ENCODE results near the gene RIOK3. TPM values are rescaled to one million over a fixed set of nuclear protein-coding genes. Genes with fewer than 3 reads are reported as not detected.
A peak's percentile ranks its signal among the peaks of the same experiment; 100 is the strongest.
"Not testable (repeated sequence)": the region's sequence is repeated elsewhere in the genome, so short reads cannot be mapped to it uniquely, and the experiment has no call there.

The RIOK3 gene
- total RNA-seq, 2 donors from 2014 or later = 76.6 to 165 TPM

DNA sequence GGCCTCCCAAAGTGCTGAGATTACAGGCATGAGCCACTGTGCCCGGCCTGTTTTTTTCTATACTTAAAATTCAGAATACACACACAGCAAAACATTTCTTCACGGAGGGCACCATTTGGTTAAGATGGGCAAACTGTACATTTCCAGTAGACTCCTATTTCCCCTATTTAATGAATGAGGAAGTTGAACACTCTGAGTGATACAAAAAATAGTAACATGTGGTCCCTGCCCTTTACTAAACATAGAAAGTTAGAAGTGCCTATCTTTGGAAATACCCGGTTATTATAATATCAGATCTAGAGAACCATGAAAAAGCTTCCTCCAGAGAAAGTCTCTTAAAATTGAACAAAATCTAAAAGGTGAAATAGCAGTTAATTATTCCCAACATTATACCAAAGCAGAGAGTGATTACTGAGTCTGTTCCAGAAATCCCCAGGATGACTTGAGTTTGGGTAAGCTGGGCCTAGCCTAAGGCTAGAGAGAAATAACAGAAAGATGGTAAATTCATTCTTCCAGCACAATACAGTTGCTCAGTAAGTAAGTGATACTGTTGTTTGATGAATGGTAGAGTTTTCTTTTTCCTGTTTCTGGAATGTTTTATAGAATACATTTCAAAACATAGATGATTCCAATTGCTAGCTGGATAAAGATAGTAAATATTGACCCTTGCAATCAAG lies 26.9 kb downstream of the RIOK3 start:
- H3K4me3 ChIP-seq = no peak overlapping the region
- H3K9me3 ChIP-seq = no peaks in the 10 kb centered on the region
- H3K27me3 ChIP-seq = no peaks in the 10 kb centered on the region
- no peak for DNase-seq
- intact Hi-C loops (cut with DNase I) = no loop called here
- H3K9ac ChIP-seq (ENCODE audit: low read depth in 2 of 2, low read length in 2 of 2) = no peak overlapping the region
- H3K36me3 ChIP-seq = peaks cover 13% of the 10 kb centered on the region
- TF ChIP-seq CTCF (IDR thresholded peaks at IDR 0.05) = no peak
- no peak overlapping the region for H3K27ac ChIP-seq
- H3K4me1 ChIP-seq = no peaks in the 10 kb centered on the region

- Histone ChIP-seq H3K27me3 (no peaks in the 10 kb centered on the region), H3K4me3 (no peak overlapping the region), H3K4me1 (no peaks in the 10 kb centered on the region), H3K9me3 (no peaks in the 10 kb centered on the region), H3K9ac (ENCODE audit: low read depth in 2 of 2, low read length in 2 of 2) (no peak overlapping the region), H3K36me3 (no peaks in the 10 kb centered on the region), H3K27ac (no peak overlapping the region)
- intact Hi-C loops (cut with DNase I) = no loop called here
- no peak for DNase-seq
- TF ChIP-seq CTCF (IDR thresholded peaks at IDR 0.05) = no peak
Observed at GRCh38 chr18:23484561-23485182, 31.6 kb downstream of the RIOK3 start.

GRCh38 chr18:23485386-23485785 lies 32.3 kb downstream of the RIOK3 start:
- Histone ChIP-seq H3K27ac (no peak overlapping the region), H3K36me3 (no peaks in the 10 kb centered on the region), H3K27me3 (no peaks in the 10 kb centered on the region), H3K9ac (ENCODE audit: low read depth in 2 of 2, low read length in 2 of 2) (no peak overlapping the region), H3K9me3 (no peaks in the 10 kb centered on the region), H3K4me1 (no peaks in the 10 kb centered on the region), H3K4me3 (no peak overlapping the region)
- intact Hi-C loops (cut with DNase I) = no loop called here
- no peak for TF ChIP-seq CTCF (IDR thresholded peaks at IDR 0.05)
- no peak for DNase-seq

GRCh38 chr18:23487738-23488570 lies 34.9 kb downstream of the RIOK3 start:
- Histone ChIP-seq H3K9ac (ENCODE audit: low read depth in 2 of 2, low read length in 2 of 2) (peak overlapping the region; percentile 19 to 26), H3K36me3 (no peaks in the 10 kb centered on the region), H3K27ac (peak overlapping the region; percentile 60), H3K4me1 (no peaks in the 10 kb centered on the region), H3K9me3 (no peaks in the 10 kb centered on the region), H3K27me3 (no peaks in the 10 kb centered on the region), H3K4me3 (peak overlapping the region; percentile 5)
- DNase-seq = peak; percentile 32
- intact Hi-C loops (cut with DNase I) = no loop called here
- TF ChIP-seq CTCF (IDR thresholded peaks at IDR 0.05) = no peak

DNA sequence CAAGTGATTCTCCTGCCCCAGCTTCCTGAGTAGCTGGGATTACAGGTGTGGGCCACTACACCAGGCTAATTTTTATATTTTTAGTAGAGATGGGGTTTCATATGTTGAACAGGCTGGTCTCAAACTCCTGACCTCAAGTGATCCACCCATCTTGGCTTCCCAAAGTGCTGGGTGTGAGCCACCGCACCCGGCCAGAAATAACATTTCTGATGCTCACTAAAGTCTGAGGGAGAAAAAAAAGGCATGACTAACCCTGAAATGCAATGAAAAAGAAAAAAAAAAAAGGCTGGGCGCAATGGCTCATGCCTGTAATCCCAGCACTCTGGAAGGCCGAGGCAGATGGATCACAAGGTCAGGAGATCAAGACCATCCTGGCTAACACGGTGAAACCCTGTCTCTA lies 36.5 kb downstream of the RIOK3 start:
- H3K27ac ChIP-seq; H3K9me3 ChIP-seq; H3K4me3 ChIP-seq; H3K27me3 ChIP-seq; intact Hi-C loops (cut with DNase I); DNase-seq; H3K9ac ChIP-seq (ENCODE audit: low read depth in 2 of 2, low read length in 2 of 2); H3K4me1 ChIP-seq; H3K36me3 ChIP-seq: not testable (repeated sequence)
